Caco-2 (cell line): Measurements from ENCODE around the gene COL9A3. TPM values are rescaled to one million over a fixed set of nuclear protein-coding genes. Genes with fewer than 3 reads are reported as not detected.

Source experiments
- BruUV-seq: library from RNA; stranded (reverse); fragments of 400-500 nt; replicated peaks from 2 replicates; lab custom pipeline; 2021; lab: Mats Ljungman, UMichigan
- CTCF ChIA-PET: fragments of 300-600 bp; sonication (Branson Sonifier 250); formaldehyde crosslinking; loops from one replicate; lab custom pipeline; 2022; ENCODE audit warnings: antibody characterized with exemption; lab: Charles Lee
- POLR2A ChIA-PET: fragments of 300-600 bp; sonication (Branson Sonifier 250); formaldehyde crosslinking; loops from one replicate; lab custom pipeline; 2022; ENCODE audit warnings: antibody characterized with exemption; lab: Charles Lee
- DNase-seq, 2 experiments: peaks; one replicate each; pipeline versions ENCODE4 v3.0.0 to v3.0.0-alpha.2; 2020 to 2022
- H3K27me3 ChIP-seq: replicated peaks from 2 replicates; pipeline ENCODE4 v1.6.0; 2011; ENCODE audit warnings: low read length; ENCODE audit not compliant: control insufficient read depth, insufficient read depth
- H3K36me3 ChIP-seq: 2 replicates; pipeline ENCODE4 v1.5.1; 2011; ENCODE audit warnings: low read length; ENCODE audit not compliant: control insufficient read depth, insufficient read depth
- H3K4me1 ChIP-seq: fragments of 250-450 bp; sonication (Bioruptor Pico); 2 replicates; pipeline ENCODE4 v1.5.1; 2020; ENCODE audit warnings: mild to moderate bottlenecking
- H3K4me3 ChIP-seq: 2 replicates; pipeline ENCODE4 v1.5.1; 2011; ENCODE audit warnings: low read depth, mild to moderate bottlenecking, control low read depth, low read length
- H3K9me3 ChIP-seq: fragments of 250-450 bp; sonication (Bioruptor Pico); 2 replicates; pipeline ENCODE4 v1.5.1; 2020; ENCODE audit warnings: mild to moderate bottlenecking, moderate library complexity
- H3K27ac Mint-ChIP-seq: one replicate; pipeline ENCODE4 v1.8.0; 2022; ENCODE audit warnings: mixed read lengths; ENCODE audit not compliant: unreplicated experiment
- H3K27me3 Mint-ChIP-seq: one replicate; pipeline ENCODE4 v1.8.0; 2022; ENCODE audit warnings: mixed read lengths; ENCODE audit not compliant: insufficient read depth, unreplicated experiment
- H3K36me3 Mint-ChIP-seq: one replicate; pipeline ENCODE4 v1.8.0; 2022; ENCODE audit warnings: mild to moderate bottlenecking, mixed read lengths; ENCODE audit not compliant: insufficient read depth, unreplicated experiment
- H3K4me1 Mint-ChIP-seq: one replicate; pipeline ENCODE4 v1.8.0; 2022; ENCODE audit warnings: low read depth, mixed read lengths; ENCODE audit not compliant: unreplicated experiment
- H3K4me3 Mint-ChIP-seq: one replicate; pipeline ENCODE4 v1.8.0; 2022; ENCODE audit warnings: mild to moderate bottlenecking, moderate library complexity, mixed read lengths; ENCODE audit not compliant: unreplicated experiment
- H3K9me3 Mint-ChIP-seq: one replicate; pipeline ENCODE4 v1.8.0; 2022; ENCODE audit warnings: mixed read lengths; ENCODE audit not compliant: unreplicated experiment
- intact Hi-C: fragments of 100-400 bp; cut with micrococcal nuclease; formaldehyde crosslinking; loops from one replicate; pipeline ENCODE4 v1.10.0; 2022; ENCODE audit not compliant: unreplicated experiment
- total RNA-seq: library from RNA; stranded (reverse); gene quantifications from 2 replicates; pipeline ENCODE4 v1.2.3, GENCODE V29; 2022
- TF ChIP-seq, protein P1 (sequence below), 2 experiments: fragments of 200-600 bp in 1 of 2; IDR thresholded peaks; 1 replicate in 1 of 2; 2 replicates in 1 of 2; pipeline versions ENCODE4 v1.5.1 to v1.8.0; 2011 to 2022; ENCODE audit warnings: antibody characterized with exemption in 1 of 2, control low read depth in 1 of 2, inconsistent platforms in 1 of 2, low read depth in 1 of 2, low read length in 1 of 2, mild to moderate bottlenecking in 1 of 2, moderate library complexity in 1 of 2; ENCODE audit not compliant: insufficient read depth in 1 of 2, severe bottlenecking in 1 of 2, unreplicated experiment in 1 of 2

Gene COL9A3
- total RNA-seq, 1 experiment from 2014 or later: 6.4 TPM

DNA sequence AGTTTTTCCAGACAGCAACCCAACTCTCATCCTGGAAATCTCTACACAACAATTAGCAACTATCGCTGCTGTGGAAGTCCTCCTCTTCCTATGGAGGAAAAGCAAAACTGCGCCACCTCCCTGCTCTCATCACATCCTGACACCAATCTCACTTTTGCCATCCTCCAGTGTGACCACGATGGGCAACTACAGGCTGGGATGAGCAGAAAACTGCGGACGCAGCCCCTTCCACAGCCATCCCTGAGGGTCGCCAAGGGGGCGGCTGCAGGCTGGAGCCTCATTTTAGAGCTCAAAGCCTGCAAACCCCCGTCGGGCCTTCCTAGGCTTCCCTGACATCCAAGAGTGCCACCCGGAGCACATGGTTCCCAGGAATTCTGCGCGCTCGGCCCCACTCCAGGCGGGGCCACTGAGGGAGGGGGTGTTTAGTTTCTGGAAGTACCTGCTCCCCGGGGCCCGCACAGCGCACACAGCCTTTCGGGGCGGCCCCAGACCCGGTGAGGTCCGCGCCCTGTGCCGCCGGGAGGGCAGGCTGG, 43.6 kb downstream of the COL9A3 start:
- Histone ChIP-seq H3K4me1 (peaks cover 14% of the 10 kb centered on the region), H3K4me3 (peak overlapping the region; percentile 85), H3K9me3 (peaks cover 12% of the 10 kb centered on the region), H3K36me3 (no peaks in the 10 kb centered on the region), H3K27me3 (no peaks in the 10 kb centered on the region)
- no peaks in the 10 kb centered on the region for H3K27me3 Mint-ChIP-seq
- H3K27ac Mint-ChIP-seq: no peak overlapping the region
- peak overlapping the region; percentile 65 for H3K4me3 Mint-ChIP-seq
- ChIA-PET POLR2A (no interaction called here), CTCF (no interaction called here)
- BruUV-seq: no TSS peak
- intact Hi-C loops: loop anchor here (5.0 kb wide), 1 partner anchor 53 kb away; no protein-coding TSS in a partner anchor
- no peak for DNase-seq
- peaks cover 14% of the 10 kb centered on the region for H3K36me3 Mint-ChIP-seq
- H3K4me1 Mint-ChIP-seq: peaks cover 15% of the 10 kb centered on the region
- peaks cover 17% of the 10 kb centered on the region for H3K9me3 Mint-ChIP-seq
- TF ChIP-seq, protein P1, sequence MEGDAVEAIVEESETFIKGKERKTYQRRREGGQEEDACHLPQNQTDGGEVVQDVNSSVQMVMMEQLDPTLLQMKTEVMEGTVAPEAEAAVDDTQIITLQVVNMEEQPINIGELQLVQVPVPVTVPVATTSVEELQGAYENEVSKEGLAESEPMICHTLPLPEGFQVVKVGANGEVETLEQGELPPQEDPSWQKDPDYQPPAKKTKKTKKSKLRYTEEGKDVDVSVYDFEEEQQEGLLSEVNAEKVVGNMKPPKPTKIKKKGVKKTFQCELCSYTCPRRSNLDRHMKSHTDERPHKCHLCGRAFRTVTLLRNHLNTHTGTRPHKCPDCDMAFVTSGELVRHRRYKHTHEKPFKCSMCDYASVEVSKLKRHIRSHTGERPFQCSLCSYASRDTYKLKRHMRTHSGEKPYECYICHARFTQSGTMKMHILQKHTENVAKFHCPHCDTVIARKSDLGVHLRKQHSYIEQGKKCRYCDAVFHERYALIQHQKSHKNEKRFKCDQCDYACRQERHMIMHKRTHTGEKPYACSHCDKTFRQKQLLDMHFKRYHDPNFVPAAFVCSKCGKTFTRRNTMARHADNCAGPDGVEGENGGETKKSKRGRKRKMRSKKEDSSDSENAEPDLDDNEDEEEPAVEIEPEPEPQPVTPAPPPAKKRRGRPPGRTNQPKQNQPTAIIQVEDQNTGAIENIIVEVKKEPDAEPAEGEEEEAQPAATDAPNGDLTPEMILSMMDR (IDR thresholded peaks at IDR 0.05; ENCODE audit: insufficient read depth in 1 of 2, low read depth in 1 of 2, low read length in 1 of 2, severe bottlenecking in 1 of 2, unreplicated experiment in 1 of 2): peak in 1 of 2 experiments; percentile 6

- ChIA-PET POLR2A (interaction anchor here (0.5 to 1.6 kb wide), 12 partner anchors 25 to 1214 kb away, joined by 3 to 9 read pairs (median 4); partner anchors contain the start of genes ADRM1, COL9A3, GID8 and PPDPF), CTCF (interaction anchor here (0.6 to 1.4 kb wide), 9 partner anchors 12 to 437 kb away, joined by 3 to 9 read pairs (median 4); no protein-coding TSS in a partner anchor)
- Mint-ChIP-seq H3K27ac (no peak overlapping the region), H3K4me1 (peaks cover 15% of the 10 kb centered on the region), H3K4me3 (peak overlapping the region; percentile 65), H3K27me3 (peaks cover 4% of the 10 kb centered on the region), H3K36me3 (peaks cover 14% of the 10 kb centered on the region), H3K9me3 (peaks cover 20% of the 10 kb centered on the region)
- intact Hi-C loops: loop anchor here (5.0 kb wide), 1 partner anchor 54 kb away; no protein-coding TSS in a partner anchor
- peak in 1 of 2 experiments; percentile 68 for DNase-seq
- Histone ChIP-seq H3K36me3 (no peaks in the 10 kb centered on the region), H3K27me3 (no peaks in the 10 kb centered on the region), H3K4me1 (peaks cover 14% of the 10 kb centered on the region), H3K9me3 (peaks cover 12% of the 10 kb centered on the region), H3K4me3 (peak overlapping the region; percentile 85)
- no TSS peak for BruUV-seq
- TF ChIP-seq, protein P1 (IDR thresholded peaks at IDR 0.05; ENCODE audit: insufficient read depth in 1 of 2, low read depth in 1 of 2, low read length in 1 of 2, severe bottlenecking in 1 of 2, unreplicated experiment in 1 of 2): no peak
These were observed 44.3 kb downstream of the COL9A3 start for GRCh38 chr20:62860924-62861691.

DNA sequence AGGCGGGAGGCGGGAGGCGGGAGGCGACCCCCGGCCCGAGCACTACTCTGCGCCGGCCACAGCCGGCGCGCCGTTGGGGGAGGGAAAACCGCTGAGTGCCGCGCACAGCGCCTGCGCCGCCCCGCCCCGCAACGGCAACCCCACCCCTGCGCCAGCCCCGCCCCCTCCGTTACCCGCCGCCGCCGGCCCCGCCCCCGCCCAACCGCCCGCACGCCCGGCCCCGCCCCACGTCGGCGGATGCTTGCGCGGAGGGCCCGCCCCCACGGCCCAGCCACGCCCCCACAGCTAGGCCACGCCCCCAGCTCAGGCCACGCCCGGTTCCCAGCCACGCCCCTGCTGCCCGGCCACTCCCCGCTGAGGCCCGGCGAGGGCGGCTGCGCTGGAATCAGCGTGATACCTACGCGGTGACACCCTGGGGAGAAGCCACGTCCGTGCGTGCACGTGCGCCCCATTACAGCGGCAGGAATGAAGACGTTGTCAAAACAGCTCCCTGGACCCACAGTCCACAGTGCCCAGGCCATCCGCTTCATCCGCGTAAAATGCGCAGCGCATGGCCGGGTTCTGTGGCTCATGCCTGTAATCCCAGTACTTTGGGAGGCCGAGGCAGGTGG, 45.0 kb downstream of the COL9A3 start, which contains the start of gene TCFL5:
TSS of gene TCFL5 (minus strand) at position 97 of the 611 bp plus-strand sequence. CDS start 152 bp downstream, outside the sequence.
- Mint-ChIP-seq H3K36me3 (peaks cover 14% of the 10 kb centered on the region), H3K27me3 (peaks cover 4% of the 10 kb centered on the region), H3K9me3 (peaks cover 20% of the 10 kb centered on the region), H3K27ac (peak within 1 kb of the TSS; percentile 13), H3K4me1 (peaks cover 15% of the 10 kb centered on the region), H3K4me3 (peak within 1 kb of the TSS; percentile 65)
- Histone ChIP-seq H3K27me3 (no peaks in the 10 kb centered on the region), H3K4me1 (peaks cover 14% of the 10 kb centered on the region), H3K36me3 (no peaks in the 10 kb centered on the region), H3K4me3 (peak within 1 kb of the TSS; percentile 85), H3K9me3 (peaks cover 12% of the 10 kb centered on the region)
- TF ChIP-seq, protein P1 (IDR thresholded peaks at IDR 0.05; ENCODE audit: insufficient read depth in 1 of 2, low read depth in 1 of 2, low read length in 1 of 2, severe bottlenecking in 1 of 2, unreplicated experiment in 1 of 2): no peak
- ChIA-PET CTCF (interaction anchor here (0.6 to 1.4 kb wide), 8 partner anchors 11 to 353 kb away, joined by 3 to 9 read pairs (median 4); no protein-coding TSS in a partner anchor), POLR2A (interaction anchor here (0.5 to 1.6 kb wide), 13 partner anchors 26 to 1338 kb away, joined by 3 to 9 read pairs (median 3); partner anchors contain the start of genes ADRM1, COL9A3, GID8 and PPDPF)
- BruUV-seq: no TSS peak
- DNase-seq: peak; percentile 97 to 100
- intact Hi-C loops: loop anchor here (5.0 kb wide), 1 partner anchor 55 kb away; no protein-coding TSS in a partner anchor
